ENCODE measurements around the gene MED25. TPM values are rescaled to one million over a fixed set of nuclear protein-coding genes. Genes with fewer than 3 reads are reported as not detected.

The MED25 gene
- polyA plus RNA-seq, 1 donor from 2014 or later, result 18.9 TPM

GRCh38 chr19:49775742-49776370 lies 42.2 kb upstream of the MED25 start:
- Histone ChIP-seq H3K9me3 (ENCODE audit: low read length) (no peaks in the 10 kb centered on the region), H3K9me2 (ENCODE audit: insufficient read depth, low read length) (no peaks in the 10 kb centered on the region), H3K36me3 (ENCODE audit: insufficient read depth, low read length) (no peaks in the 10 kb centered on the region), H3K27ac (ENCODE audit: low read length) (no peak overlapping the region), H3K9ac (ENCODE audit: low read length) (no peak overlapping the region), H2AFZ (ENCODE audit: low read depth, low read length) (no peak overlapping the region), H3K4me2 (ENCODE audit: low read length) (no peak overlapping the region), H3K4me3 (ENCODE audit: low read length) (no peak overlapping the region), H3F3A (ENCODE audit: insufficient read depth, low read length, poor library complexity, severe bottlenecking) (no peaks in the 10 kb centered on the region), H3K79me2 (replicated peaks; ENCODE audit: insufficient read depth, low read length) (no peaks in the 10 kb centered on the region), H4K20me1 (ENCODE audit: insufficient read depth) (no peaks in the 10 kb centered on the region), H3K27me3 (ENCODE audit: insufficient read depth, low read depth, low read length) (no peaks in the 10 kb centered on the region)
- no peak for TF ChIP-seq MXI1 (conservative IDR thresholded peaks at IDR 0.05; ENCODE audit: poor library complexity, severe bottlenecking)
- TF ChIP-seq SMC3 (conservative IDR thresholded peaks at IDR 0.05; ENCODE audit: poor library complexity), result no peak
- no peak for TF ChIP-seq RAD21 (conservative IDR thresholded peaks at IDR 0.05)
- TF ChIP-seq CTCF (IDR thresholded peaks at IDR 0.05; ENCODE audit: poor library complexity, severe bottlenecking), result no peak
- TF ChIP-seq EP300 (conservative IDR thresholded peaks at IDR 0.05; ENCODE audit: poor library complexity, severe bottlenecking), result no peak
- TF ChIP-seq REST (IDR thresholded peaks at IDR 0.05; ENCODE audit: borderline replicate concordance), result no peak
- no peak for TF ChIP-seq EZH2 (IDR thresholded peaks at IDR 0.05; ENCODE audit: borderline replicate concordance, insufficient read depth, low read length, poor library complexity, severe bottlenecking)
- TF ChIP-seq TAF1 (IDR thresholded peaks at IDR 0.05; ENCODE audit: low read depth), result no peak
- TF ChIP-seq POLR2AphosphoS5 (IDR thresholded peaks at IDR 0.05), result no peak

GRCh38 chr19:49776371-49776764 lies 41.7 kb upstream of the MED25 start:
- Histone ChIP-seq H2AFZ (ENCODE audit: low read depth, low read length) (no peak overlapping the region), H3K27me3 (ENCODE audit: insufficient read depth, low read depth, low read length) (no peaks in the 10 kb centered on the region), H3K27ac (ENCODE audit: low read length) (no peak overlapping the region), H4K20me1 (ENCODE audit: insufficient read depth) (no peaks in the 10 kb centered on the region), H3K79me2 (replicated peaks; ENCODE audit: insufficient read depth, low read length) (no peaks in the 10 kb centered on the region), H3K36me3 (ENCODE audit: insufficient read depth, low read length) (no peaks in the 10 kb centered on the region), H3K9ac (ENCODE audit: low read length) (no peak overlapping the region), H3K9me3 (ENCODE audit: low read length) (no peaks in the 10 kb centered on the region), H3K4me3 (ENCODE audit: low read length) (no peak overlapping the region), H3K4me2 (ENCODE audit: low read length) (no peak overlapping the region), H3K9me2 (ENCODE audit: insufficient read depth, low read length) (no peaks in the 10 kb centered on the region), H3F3A (ENCODE audit: insufficient read depth, low read length, poor library complexity, severe bottlenecking) (no peaks in the 10 kb centered on the region)
- no peak for TF ChIP-seq EZH2 (IDR thresholded peaks at IDR 0.05; ENCODE audit: borderline replicate concordance, insufficient read depth, low read length, poor library complexity, severe bottlenecking)
- TF ChIP-seq POLR2AphosphoS5 (IDR thresholded peaks at IDR 0.05), result no peak
- TF ChIP-seq REST (IDR thresholded peaks at IDR 0.05; ENCODE audit: borderline replicate concordance), result no peak
- no peak for TF ChIP-seq RAD21 (conservative IDR thresholded peaks at IDR 0.05)
- no peak for TF ChIP-seq MXI1 (conservative IDR thresholded peaks at IDR 0.05; ENCODE audit: poor library complexity, severe bottlenecking)
- no peak for TF ChIP-seq CTCF (IDR thresholded peaks at IDR 0.05; ENCODE audit: poor library complexity, severe bottlenecking)
- no peak for TF ChIP-seq EP300 (conservative IDR thresholded peaks at IDR 0.05; ENCODE audit: poor library complexity, severe bottlenecking)
